ENCODE results near the gene KPNA3.

GRCh38 chr13:49838989-49839388, 46.5 kb upstream of the KPNA3 start:
- TF ChIP-seq CTCF (IDR thresholded peaks at IDR 0.05; ENCODE audit: insufficient read depth, low read length) (no peak), POLR2AphosphoS5 (IDR thresholded peaks at IDR 0.05; ENCODE audit: low read depth) (no peak), REST (IDR thresholded peaks at IDR 0.05; ENCODE audit: insufficient replicate concordance, low read depth) (no peak), GABPA (IDR thresholded peaks at IDR 0.05; ENCODE audit: low read depth) (no peak)
